ENCODE measurements around the gene LOXHD1.
A peak's percentile ranks its signal among the peaks of the same experiment; 100 is the strongest.

LOXHD1 gene

GRCh38 chr18:46668694-46669093, 11.7 kb upstream of the LOXHD1 start:
- DNase-seq: no peak

- DNase-seq: no peak
These were observed 11.1 kb upstream of the LOXHD1 start for GRCh38 chr18:46668135-46668534.

- no peak for DNase-seq
These were observed 6.5 kb upstream of the LOXHD1 start for GRCh38 chr18:46663539-46663938.

DNA sequence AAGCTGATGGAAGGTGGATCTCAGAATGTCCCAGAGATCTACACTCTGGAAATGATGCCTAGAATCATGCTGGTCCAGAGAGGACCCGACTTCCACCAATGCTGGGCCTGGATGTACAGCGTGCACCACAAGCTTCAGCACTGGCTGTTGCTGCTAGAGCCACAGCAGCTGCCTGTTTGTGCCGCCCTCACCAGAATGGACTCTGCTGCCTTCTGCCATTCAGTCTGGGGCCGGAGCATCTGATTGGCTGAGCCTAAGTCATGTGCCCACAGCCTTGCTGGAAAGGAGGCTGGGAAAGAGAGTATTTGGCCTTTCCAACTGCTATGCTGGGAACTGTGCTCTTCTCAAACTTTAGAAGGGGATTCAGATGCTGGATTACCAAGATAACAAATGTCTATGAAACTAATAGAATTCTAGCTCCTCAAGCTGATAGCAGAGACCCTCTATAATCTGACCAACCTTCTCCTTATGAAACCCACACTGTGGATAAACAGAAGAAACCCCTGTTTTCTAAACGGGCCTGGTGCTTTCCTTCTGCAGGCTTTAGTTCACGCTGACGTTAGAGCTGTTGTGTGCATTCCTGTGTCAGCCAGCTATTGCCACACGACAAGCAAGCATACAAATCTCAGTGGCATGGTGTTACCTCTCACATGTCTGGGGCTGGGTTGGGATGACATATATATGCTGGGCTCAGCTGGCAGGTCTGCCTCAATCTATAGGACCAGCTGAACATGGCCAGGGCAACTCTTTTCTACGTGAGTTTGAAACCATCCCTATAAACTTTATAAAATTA, 4.1 kb upstream of the LOXHD1 start:
- DNase-seq: no peak

- DNase-seq: no peak
These were observed 2.5 kb upstream of the LOXHD1 start for GRCh38 chr18:46659484-46659883.

GRCh38 chr18:46656326-46657114, 500 bp downstream of the LOXHD1 start:
- no peak for DNase-seq

GRCh38 chr18:46652372-46652771, 4.6 kb downstream of the LOXHD1 start:
- DNase-seq: no peak

DNA sequence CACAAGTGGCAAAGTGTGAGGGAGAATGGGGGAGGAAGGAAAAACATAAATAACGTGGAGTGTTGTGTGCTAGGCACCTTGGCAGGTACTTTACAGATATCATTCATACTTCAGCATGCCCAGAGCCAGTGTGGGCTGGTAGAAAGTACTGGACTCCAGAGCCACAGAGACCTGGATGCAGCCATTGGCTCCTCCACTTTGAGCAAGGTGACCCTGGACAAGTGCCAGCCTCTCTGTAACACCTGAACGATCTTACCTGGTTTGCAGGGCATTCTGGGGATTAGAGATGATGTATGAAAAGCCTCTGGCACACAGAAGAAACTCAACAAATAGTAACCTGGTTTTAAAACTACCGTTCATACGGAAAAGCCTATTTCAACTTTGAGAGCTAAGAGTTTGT, 6.3 kb downstream of the LOXHD1 start:
- DNase-seq: no peak

- no peak for DNase-seq
These were observed 7.8 kb downstream of the LOXHD1 start for GRCh38 chr18:46649071-46649862.

GRCh38 chr18:46646468-46646867, 10.6 kb downstream of the LOXHD1 start:
- no peak for DNase-seq

- no peak for DNase-seq
These were observed 14.5 kb downstream of the LOXHD1 start for GRCh38 chr18:46642561-46642960.

- DNase-seq: no peak
These were observed 15.1 kb downstream of the LOXHD1 start for GRCh38 chr18:46641917-46642316.

DNA sequence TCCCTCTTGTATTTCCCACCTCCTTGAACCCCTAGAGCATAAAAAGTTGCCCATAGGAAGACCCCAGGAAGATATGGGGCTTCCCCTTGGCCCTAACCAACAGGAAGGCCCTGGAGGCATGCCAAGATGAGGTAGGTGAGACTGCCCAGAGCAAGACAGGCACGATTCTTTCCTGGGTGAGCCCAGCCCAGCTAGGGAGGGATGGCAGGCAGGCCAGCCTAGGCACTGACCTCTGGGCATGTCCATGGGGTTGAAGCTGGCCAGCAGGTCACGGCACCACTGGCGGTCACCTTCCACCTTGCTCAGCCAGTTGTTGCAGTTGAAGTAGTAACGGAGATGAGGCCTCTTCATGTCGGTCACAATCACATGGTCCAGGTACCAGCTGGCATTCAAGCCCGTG, 17.6 kb downstream of the LOXHD1 start:
- DNase-seq: no peak

DNA sequence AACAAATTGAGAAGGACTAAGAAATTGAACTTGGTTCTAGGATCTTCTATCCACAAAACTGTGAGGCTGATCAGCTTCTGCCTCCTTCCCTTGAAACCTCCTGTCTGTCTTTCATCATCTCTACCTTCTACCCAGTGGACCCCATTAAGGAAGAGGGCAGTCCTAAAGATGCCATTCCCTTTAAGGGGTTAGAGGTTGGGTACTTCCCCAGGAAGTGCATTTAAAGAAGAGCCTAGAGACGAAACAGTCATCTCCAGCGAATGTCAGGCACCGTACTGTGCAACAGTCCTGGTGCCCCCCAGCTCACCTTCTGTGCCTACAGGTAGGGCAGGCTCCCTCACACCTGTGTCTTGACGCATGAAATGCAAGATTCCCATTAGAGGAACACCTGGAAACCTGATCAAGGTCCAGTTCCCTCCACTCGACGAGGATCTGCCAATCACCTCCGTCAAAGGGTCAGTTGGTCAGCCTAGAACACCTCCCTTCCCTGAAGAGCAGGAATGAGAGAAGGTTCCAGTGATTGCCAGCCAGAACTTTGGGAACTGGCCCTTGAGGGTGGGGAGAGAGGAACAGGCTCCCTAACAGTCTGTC, 20.9 kb downstream of the LOXHD1 start:
- DNase-seq: no peak

- no peak for DNase-seq
These were observed 24.5 kb downstream of the LOXHD1 start for GRCh38 chr18:46632401-46633071.

- no peak for DNase-seq
These were observed 26.0 kb downstream of the LOXHD1 start for GRCh38 chr18:46630991-46631390.

GRCh38 chr18:46630160-46630559, 26.9 kb downstream of the LOXHD1 start:
- DNase-seq: no peak

DNA sequence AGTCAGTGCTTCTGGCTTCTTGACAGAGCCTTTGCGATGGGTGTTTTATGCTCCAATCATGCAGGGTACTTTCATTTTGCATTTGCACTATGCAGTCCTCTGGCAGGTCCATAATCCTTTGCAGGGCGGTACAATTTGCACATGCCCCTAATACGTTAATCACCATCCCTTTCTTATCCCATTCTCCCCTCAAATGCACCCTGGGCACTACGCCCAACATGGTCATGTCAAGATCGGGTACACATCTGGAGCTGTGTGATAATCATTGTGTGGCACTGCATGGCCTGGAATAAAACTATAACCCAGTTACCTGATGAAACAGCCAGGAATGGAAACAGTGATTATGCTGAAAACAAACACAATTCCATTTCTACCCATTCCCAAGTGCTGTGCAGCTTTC, 27.7 kb downstream of the LOXHD1 start:
- no peak for DNase-seq

DNA sequence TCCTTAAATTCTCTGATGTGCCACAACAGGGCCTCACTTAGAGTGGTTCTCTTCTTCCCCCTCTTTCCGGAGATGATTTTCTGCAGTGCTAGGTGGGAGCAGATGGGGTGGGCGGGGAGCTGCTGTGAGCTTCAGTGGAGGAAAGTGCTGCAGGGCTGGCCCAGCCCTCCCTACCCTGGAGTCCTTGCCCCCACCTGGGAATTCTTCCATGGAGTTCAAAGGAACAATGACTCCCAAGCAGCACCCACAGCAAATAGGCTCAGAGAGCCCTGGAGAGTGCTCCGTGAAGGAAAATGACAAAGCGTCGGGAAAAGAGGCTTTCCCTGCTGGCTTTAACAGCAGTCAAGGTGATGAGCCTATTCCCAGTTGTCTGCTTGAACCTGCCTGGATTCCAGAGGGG, 28.8 kb downstream of the LOXHD1 start:
- DNase-seq: no peak

DNA sequence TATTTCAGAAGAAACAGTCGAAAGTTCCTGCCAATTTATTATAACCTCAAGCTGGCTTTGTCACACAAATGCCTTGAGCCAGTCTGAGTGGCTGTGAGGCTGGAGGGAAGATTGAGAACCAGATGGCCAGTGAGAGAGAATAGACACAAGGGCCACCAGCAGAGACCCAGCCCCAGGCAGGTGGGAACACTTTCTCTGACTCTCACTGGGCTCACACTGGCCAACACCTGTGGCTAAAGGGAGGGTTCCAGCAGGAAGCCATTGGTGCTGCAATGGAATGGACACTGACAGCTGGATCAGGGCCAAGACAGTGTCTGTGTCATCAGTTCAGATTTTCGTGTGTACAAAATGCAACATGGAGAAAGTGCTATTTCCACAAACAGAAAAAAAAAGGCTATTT, 29.9 kb downstream of the LOXHD1 start:
- DNase-seq: no peak

DNA sequence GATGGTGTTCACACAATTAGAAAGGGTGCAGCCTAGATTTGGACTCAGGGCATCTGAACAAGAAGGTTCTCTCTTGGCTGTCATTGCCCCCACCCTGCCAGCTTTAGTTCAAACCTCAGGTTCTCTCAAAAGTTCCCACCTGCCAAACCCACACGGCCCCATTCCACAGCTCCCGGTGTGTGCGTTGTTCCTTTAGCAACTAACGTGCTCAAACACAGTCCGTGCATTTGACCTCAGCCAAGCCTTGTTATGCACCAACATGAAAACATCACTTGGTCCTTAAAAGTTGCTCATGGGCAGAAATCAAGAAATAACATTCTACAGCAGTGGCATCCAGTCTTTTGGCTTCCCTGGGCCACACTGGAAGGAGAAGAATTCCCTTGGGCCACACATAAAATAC, 32.0 kb downstream of the LOXHD1 start:
- no peak for DNase-seq

- no peak for DNase-seq
These were observed 32.9 kb downstream of the LOXHD1 start for GRCh38 chr18:46624127-46624526.

DNA sequence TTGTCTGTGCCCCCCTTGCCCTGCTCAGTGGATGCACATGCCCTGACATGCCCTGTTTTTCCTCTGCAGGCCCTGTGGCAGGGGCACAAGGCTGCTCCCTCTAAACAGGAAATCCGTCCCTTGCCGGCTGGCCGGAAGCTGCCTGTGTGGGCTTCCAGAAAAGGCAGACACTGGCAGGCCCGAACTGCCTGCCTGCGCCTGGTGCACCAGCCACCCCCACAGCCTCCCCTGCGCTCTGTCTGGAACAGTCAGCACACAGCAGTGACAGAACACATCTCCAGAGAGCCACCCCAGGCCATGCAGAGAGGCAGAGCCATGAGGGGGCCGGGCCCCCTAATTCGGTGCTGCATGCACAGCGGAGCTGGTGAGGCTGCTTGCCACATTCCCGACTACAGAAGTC, 33.5 kb downstream of the LOXHD1 start:
- peak; percentile 35 for DNase-seq

Measured in stimulated activated CD8-positive, alpha-beta memory T cell treated with anti-CD3 and anti-CD28 coated beads, Interleukin-4, amount 100 ng/mL, for 48 hours (primary cell).